Activated naive CD8-positive, alpha-beta T cell treated with anti-CD3 and anti-CD28 coated beads, Interleukin-2, amount 50 U/mL, for 24 hours (primary cell): ENCODE data around the gene JAG1.

Experiments used
- ATAC-seq: fragments of 150-1000 bp; cut with Tn5 transposase; one replicate; pipeline ENCODE4 v1.10.0; 2021
- DNase-seq: peaks from one replicate; pipeline ENCODE4 v3.0.0; 2021
- H3K27ac Mint-ChIP-seq: one replicate; pipeline ENCODE4 v1.8.0; 2021; ENCODE audit warnings: mild to moderate bottlenecking, mixed read lengths
- H3K27me3 Mint-ChIP-seq: one replicate; pipeline ENCODE4 v1.8.0; 2021; ENCODE audit warnings: mixed read lengths
- H3K36me3 Mint-ChIP-seq: one replicate; pipeline ENCODE4 v1.8.0; 2021; ENCODE audit warnings: low read depth, mixed read lengths
- H3K4me1 Mint-ChIP-seq: one replicate; pipeline ENCODE4 v1.8.0; 2021; ENCODE audit warnings: mixed read lengths
- H3K4me3 Mint-ChIP-seq: one replicate; pipeline ENCODE4 v1.8.0; 2021; ENCODE audit warnings: mild to moderate bottlenecking, moderate library complexity, mixed read lengths
- H3K9me3 Mint-ChIP-seq: one replicate; pipeline ENCODE4 v1.8.0; 2021; ENCODE audit warnings: mixed read lengths

JAG1 gene

GRCh38 chr20:10680571-10680970 lies 6.8 kb upstream of the JAG1 start:
- Mint-ChIP-seq H3K27ac (no peak overlapping the region), H3K36me3 (no peaks in the 10 kb centered on the region), H3K27me3 (peaks cover 33% of the 10 kb centered on the region), H3K9me3 (no peaks in the 10 kb centered on the region), H3K4me3 (no peak overlapping the region), H3K4me1 (no peaks in the 10 kb centered on the region)
- ATAC-seq (no peak), DNase-seq (no peak)

GRCh38 chr20:10679269-10679668 lies 5.5 kb upstream of the JAG1 start:
- no peaks in the 10 kb centered on the region for H3K36me3 Mint-ChIP-seq
- peaks cover 42% of the 10 kb centered on the region for H3K27me3 Mint-ChIP-seq
- ATAC-seq (no peak), DNase-seq (no peak)
- peaks cover 5% of the 10 kb centered on the region for H3K4me1 Mint-ChIP-seq
- no peaks in the 10 kb centered on the region for H3K9me3 Mint-ChIP-seq
- no peak overlapping the region for H3K4me3 Mint-ChIP-seq
- no peak overlapping the region for H3K27ac Mint-ChIP-seq

- DNase-seq (no peak), ATAC-seq (no peak)
- Mint-ChIP-seq H3K36me3 (no peaks in the 10 kb centered on the region), H3K27ac (no peak overlapping the region), H3K9me3 (no peaks in the 10 kb centered on the region), H3K4me1 (peaks cover 22% of the 10 kb centered on the region), H3K4me3 (no peak overlapping the region), H3K27me3 (peaks cover 55% of the 10 kb centered on the region)
These were observed 2.7 kb upstream of the JAG1 start for GRCh38 chr20:10676518-10676917.

- Mint-ChIP-seq H3K27ac (no peak overlapping the region), H3K4me1 (peaks cover 33% of the 10 kb centered on the region), H3K27me3 (peaks cover 63% of the 10 kb centered on the region), H3K9me3 (no peaks in the 10 kb centered on the region), H3K4me3 (no peak overlapping the region), H3K36me3 (no peaks in the 10 kb centered on the region)
- DNase-seq (no peak), ATAC-seq (no peak)
These were observed 1.6 kb upstream of the JAG1 start for GRCh38 chr20:10675450-10675848.

- DNase-seq (peak; percentile 59), ATAC-seq (peak; percentile 33)
- H3K27ac Mint-ChIP-seq, result no peak overlapping the region
- peaks cover 69% of the 10 kb centered on the region for H3K27me3 Mint-ChIP-seq
- H3K4me1 Mint-ChIP-seq, result peaks cover 34% of the 10 kb centered on the region
- H3K9me3 Mint-ChIP-seq, result no peaks in the 10 kb centered on the region
- H3K4me3 Mint-ChIP-seq, result peak overlapping the region; percentile 62
- H3K36me3 Mint-ChIP-seq, result no peaks in the 10 kb centered on the region
These were observed 1.1 kb upstream of the JAG1 start for GRCh38 chr20:10674684-10675449.

GRCh38 chr20:10673176-10673841 lies 490 bp downstream of the JAG1 start:
- no peaks in the 10 kb centered on the region for H3K9me3 Mint-ChIP-seq
- peak overlapping the region; percentile 78 for H3K4me3 Mint-ChIP-seq
- peaks cover 74% of the 10 kb centered on the region for H3K27me3 Mint-ChIP-seq
- ATAC-seq (no peak), DNase-seq (peak; percentile 13)
- H3K4me1 Mint-ChIP-seq, result peaks cover 34% of the 10 kb centered on the region
- no peak overlapping the region for H3K27ac Mint-ChIP-seq
- H3K36me3 Mint-ChIP-seq, result no peaks in the 10 kb centered on the region

- peaks cover 69% of the 10 kb centered on the region for H3K27me3 Mint-ChIP-seq
- peak overlapping the region; percentile 73 for H3K27ac Mint-ChIP-seq
- peak overlapping the region; percentile 78 for H3K4me3 Mint-ChIP-seq
- no peaks in the 10 kb centered on the region for H3K36me3 Mint-ChIP-seq
- DNase-seq, result peak; percentile 72
- H3K4me1 Mint-ChIP-seq, result peaks cover 34% of the 10 kb centered on the region
- no peaks in the 10 kb centered on the region for H3K9me3 Mint-ChIP-seq
- ATAC-seq, result peak; percentile 16
These were observed 1.1 kb downstream of the JAG1 start for GRCh38 chr20:10672624-10673127.

- Mint-ChIP-seq H3K9me3 (no peaks in the 10 kb centered on the region), H3K4me1 (peaks cover 34% of the 10 kb centered on the region), H3K27me3 (peaks cover 64% of the 10 kb centered on the region), H3K27ac (peak overlapping the region; percentile 73), H3K4me3 (peak overlapping the region; percentile 78), H3K36me3 (no peaks in the 10 kb centered on the region)
- DNase-seq (peak; percentile 28), ATAC-seq (no peak)
These were observed 1.7 kb downstream of the JAG1 start for GRCh38 chr20:10671919-10672623.

GRCh38 chr20:10671221-10671918 lies 2.4 kb downstream of the JAG1 start:
- ATAC-seq, result peak; percentile 34
- H3K27ac Mint-ChIP-seq, result no peak overlapping the region

GRCh38 chr20:10670501-10671220 lies 3.1 kb downstream of the JAG1 start:
- no peak for ATAC-seq
- no peak for DNase-seq
- H3K36me3 Mint-ChIP-seq, result no peaks in the 10 kb centered on the region
- no peaks in the 10 kb centered on the region for H3K9me3 Mint-ChIP-seq
- H3K4me3 Mint-ChIP-seq, result no peak overlapping the region
- H3K4me1 Mint-ChIP-seq, result peaks cover 34% of the 10 kb centered on the region
- peaks cover 57% of the 10 kb centered on the region for H3K27me3 Mint-ChIP-seq
- H3K27ac Mint-ChIP-seq, result no peak overlapping the region

More at GRCh38 chr20:10671221-10671918, 2.4 kb downstream of the JAG1 start:
- H3K27me3 Mint-ChIP-seq, result peaks cover 58% of the 10 kb centered on the region
- no peaks in the 10 kb centered on the region for H3K9me3 Mint-ChIP-seq
- peak overlapping the region; percentile 2 for H3K4me3 Mint-ChIP-seq
- peak; percentile 50 for DNase-seq
- H3K4me1 Mint-ChIP-seq, result peaks cover 34% of the 10 kb centered on the region
- H3K36me3 Mint-ChIP-seq, result no peaks in the 10 kb centered on the region

GRCh38 chr20:10669843-10670446 lies 3.9 kb downstream of the JAG1 start:
- no peak overlapping the region for H3K27ac Mint-ChIP-seq
- peaks cover 31% of the 10 kb centered on the region for H3K4me1 Mint-ChIP-seq
- H3K36me3 Mint-ChIP-seq, result no peaks in the 10 kb centered on the region
- DNase-seq (no peak), ATAC-seq (no peak)
- no peaks in the 10 kb centered on the region for H3K9me3 Mint-ChIP-seq
- H3K4me3 Mint-ChIP-seq, result no peak overlapping the region
- H3K27me3 Mint-ChIP-seq, result peaks cover 50% of the 10 kb centered on the region

- Mint-ChIP-seq H3K27me3 (peaks cover 45% of the 10 kb centered on the region), H3K36me3 (no peaks in the 10 kb centered on the region), H3K4me1 (peaks cover 27% of the 10 kb centered on the region), H3K4me3 (no peak overlapping the region), H3K9me3 (no peaks in the 10 kb centered on the region), H3K27ac (no peak overlapping the region)
- DNase-seq (no peak), ATAC-seq (no peak)
These were observed 5.0 kb downstream of the JAG1 start for GRCh38 chr20:10668677-10669368.

- Mint-ChIP-seq H3K36me3 (no peaks in the 10 kb centered on the region), H3K9me3 (no peaks in the 10 kb centered on the region), H3K27me3 (peaks cover 40% of the 10 kb centered on the region), H3K4me1 (peaks cover 21% of the 10 kb centered on the region), H3K4me3 (no peak overlapping the region), H3K27ac (no peak overlapping the region)
- no peak for DNase-seq
- ATAC-seq, result no peak
These were observed 6.1 kb downstream of the JAG1 start for GRCh38 chr20:10667560-10668167.
